GM19023 (cell line): ENCODE results near the gene RAB4B.
A peak's percentile ranks its signal among the peaks of the same experiment; 100 is the strongest.
"Not testable (repeated sequence)": the region's sequence is repeated elsewhere in the genome, so short reads cannot be mapped to it uniquely, and the experiment has no call there.

Experiments used
- ATAC-seq: cut with Tn5 transposase; IDR thresholded peaks from one replicate; pipeline ENCODE4 v1.9.1; 2021; ENCODE audit warnings: mild to moderate bottlenecking, moderate library complexity; ENCODE audit not compliant: unreplicated experiment

The RAB4B gene

GRCh38 chr19:40803170-40803856 lies 25.3 kb downstream of the RAB4B start:
- no peak for ATAC-seq

DNA sequence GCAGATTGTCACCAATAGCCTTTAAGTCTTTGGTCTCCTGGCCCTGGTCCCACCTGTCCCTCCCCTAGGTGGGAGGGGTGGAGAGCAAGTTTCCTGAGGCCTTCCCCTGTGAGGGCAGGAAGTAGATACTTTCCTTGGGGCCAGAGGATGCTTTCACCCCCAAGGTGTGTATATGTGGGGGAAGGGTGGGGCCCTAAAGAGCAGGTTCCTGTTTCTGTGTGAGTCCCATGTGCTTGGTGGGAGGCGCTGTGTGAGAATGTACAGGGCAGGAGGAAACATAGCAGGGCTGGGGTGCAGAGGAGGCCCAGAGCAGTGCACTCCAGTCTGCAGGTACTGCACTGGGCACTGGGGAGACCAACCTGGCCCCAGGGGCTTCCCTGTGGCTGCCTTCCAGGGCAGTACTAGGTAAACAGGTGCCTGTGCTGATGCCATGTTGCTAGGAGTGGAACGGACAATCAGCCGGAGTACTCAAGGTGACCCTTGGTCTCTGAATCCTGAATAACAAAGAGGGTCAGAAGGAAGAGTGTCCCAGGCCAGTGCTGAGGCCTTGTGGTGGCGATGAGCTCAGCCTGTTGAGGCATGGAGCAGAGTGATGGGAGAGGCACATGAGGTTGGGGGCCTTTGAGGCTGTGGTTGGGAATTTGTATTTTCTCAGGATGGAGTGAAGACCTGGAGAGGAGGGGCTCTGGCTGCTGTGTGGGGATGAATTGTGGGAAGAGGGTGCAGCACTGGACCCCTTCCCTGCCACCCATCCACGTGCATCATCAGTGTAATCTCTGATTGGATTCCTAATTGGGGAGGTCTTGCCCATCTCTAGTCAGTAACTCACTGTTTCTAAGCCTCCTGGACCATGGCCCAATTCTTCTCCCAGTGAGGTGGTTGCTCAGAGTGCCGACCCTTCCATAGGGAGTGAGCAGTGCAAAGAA lies 26.1 kb downstream of the RAB4B start:
- ATAC-seq, result no peak

GRCh38 chr19:40804783-40805242 lies 26.8 kb downstream of the RAB4B start:
- ATAC-seq, result no peak

- no peak for ATAC-seq
Observed at GRCh38 chr19:40805258-40805868, 27.3 kb downstream of the RAB4B start.

GRCh38 chr19:40806423-40807146 lies 28.5 kb downstream of the RAB4B start:
- ATAC-seq, result no peak

DNA sequence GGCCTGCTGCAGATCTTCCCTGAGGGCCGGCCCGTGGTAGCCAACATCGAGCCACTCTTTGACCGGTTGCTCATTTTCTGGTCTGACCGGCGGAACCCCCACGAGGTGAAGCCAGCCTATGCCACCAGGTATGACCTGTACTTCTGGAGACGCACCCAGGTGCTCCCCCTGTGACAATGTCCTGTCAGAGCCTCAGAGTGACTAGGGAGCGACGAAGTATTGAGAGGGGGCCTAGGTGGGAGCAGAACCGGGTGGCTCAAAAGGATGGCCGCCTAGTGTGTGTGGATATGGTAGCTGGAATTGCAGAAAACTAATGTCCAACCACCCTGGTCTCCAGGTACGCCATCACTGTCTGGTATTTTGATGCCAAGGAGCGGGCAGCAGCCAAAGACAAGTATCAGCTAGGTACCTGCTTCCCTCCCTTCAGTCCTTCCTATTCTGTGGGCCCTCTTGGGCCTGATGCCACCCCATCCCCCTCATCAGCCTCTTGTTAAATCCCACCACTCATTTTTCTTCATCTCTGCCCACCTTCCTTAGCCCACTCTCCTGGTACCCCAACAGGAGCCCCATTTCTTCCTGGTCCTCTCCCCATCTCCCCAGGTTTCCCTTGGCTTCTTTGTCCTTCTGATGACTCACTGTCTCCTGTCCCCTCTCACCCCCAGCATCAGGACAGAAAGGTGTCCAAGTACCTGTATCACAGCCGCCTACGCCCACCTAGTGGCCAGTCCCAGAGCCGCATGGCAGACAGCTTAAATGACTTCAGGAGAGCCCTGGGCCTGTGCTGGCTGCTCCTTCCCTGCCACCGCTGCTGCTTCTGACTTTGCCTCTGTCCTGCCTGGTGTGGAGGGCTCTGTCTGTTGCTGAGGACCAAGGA lies 29.3 kb downstream of the RAB4B start:
- ATAC-seq, result no peak

- ATAC-seq, result no peak
Observed at GRCh38 chr19:40808021-40808325, 29.9 kb downstream of the RAB4B start.

GRCh38 chr19:40808497-40808896 lies 30.4 kb downstream of the RAB4B start:
- ATAC-seq, result no peak

- ATAC-seq, result no peak
Observed at GRCh38 chr19:40809358-40810086, 31.5 kb downstream of the RAB4B start.

- ATAC-seq, result no peak
Observed at GRCh38 chr19:40810160-40810559, 32.1 kb downstream of the RAB4B start.

DNA sequence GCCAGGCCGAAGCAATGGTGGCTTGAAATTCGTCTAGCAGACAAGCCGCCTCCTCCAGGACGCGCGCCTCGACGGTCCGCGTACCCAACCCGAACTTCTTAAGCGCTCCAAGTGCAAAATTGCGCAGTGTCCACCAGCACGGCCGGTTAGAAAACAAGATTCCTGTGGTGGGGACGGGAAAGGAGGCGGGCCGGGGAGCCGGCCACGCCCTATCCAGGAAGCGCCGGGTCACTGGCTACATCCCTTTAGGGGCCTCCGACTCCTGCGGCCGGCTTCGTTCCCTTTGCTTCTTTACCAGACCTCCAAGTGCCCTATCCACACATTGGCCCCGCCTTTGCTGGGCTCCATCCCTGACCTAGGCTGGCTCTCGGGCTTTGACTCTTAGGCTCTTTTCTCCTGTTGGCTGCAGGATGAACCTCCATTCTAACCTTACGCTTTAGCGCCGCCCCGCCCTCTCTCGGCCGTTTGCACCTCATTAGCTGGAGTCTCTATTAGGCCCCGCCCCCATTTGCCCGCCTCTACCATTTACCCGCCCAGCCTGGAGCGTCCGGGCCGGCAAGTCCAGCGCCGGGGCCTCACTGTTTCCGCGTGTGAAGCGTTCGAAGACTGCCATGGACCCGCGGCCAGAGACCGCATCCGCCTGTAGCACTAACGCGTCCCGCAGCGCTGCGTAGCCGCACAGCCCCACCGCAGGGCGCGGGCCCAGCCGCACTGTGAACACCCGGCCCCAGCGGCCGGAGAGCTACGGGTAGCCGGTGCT lies 32.8 kb downstream of the RAB4B start:
- ATAC-seq, result peak; percentile 65

- ATAC-seq, result no peak
Observed at GRCh38 chr19:40811478-40812341, 33.7 kb downstream of the RAB4B start.

DNA sequence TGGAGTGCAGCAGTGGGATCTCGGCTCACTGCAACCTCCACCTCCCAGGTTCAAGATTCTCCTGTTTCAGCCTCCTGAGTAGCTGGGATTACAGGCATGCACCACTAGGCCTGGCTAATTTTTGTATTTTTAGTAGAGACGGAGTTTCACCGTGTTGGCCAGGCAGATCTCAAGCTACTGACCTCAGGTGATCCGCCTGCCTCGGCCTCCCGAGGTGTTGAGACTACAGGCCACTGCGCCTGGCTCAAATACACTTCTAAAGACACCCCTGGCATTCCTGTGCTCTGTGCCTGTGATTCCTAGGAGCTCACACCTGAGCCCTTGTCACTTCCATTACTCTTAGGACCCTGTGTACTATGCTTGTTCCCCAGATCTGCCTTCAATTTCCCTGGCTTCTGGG lies 34.5 kb downstream of the RAB4B start:
- not testable (repeated sequence) for ATAC-seq

- ATAC-seq, result no peak
Observed at GRCh38 chr19:40813182-40813581, 35.1 kb downstream of the RAB4B start.

GRCh38 chr19:40815223-40815622 lies 37.2 kb downstream of the RAB4B start:
- ATAC-seq, result no peak

- ATAC-seq, result not testable (repeated sequence)
Observed at GRCh38 chr19:40818480-40819399, 40.7 kb downstream of the RAB4B start.
